Bronchial epithelial cell (primary cell): ENCODE results near the gene SLC22A7. TPM values are rescaled to one million over a fixed set of nuclear protein-coding genes. Genes with fewer than 3 reads are reported as not detected.
"Not testable (repeated sequence)": the region's sequence is repeated elsewhere in the genome, so short reads cannot be mapped to it uniquely, and the experiment has no call there.

ENCODE experiments used
- DNase-seq: peaks from one replicate; pipeline ENCODE4 v3.0.0-alpha.2; 2010; ENCODE audit warnings: low read depth
- FAIRE-seq: peaks from 2 replicates; lab custom pipeline; 2011; peaks lifted over from hg19 to GRCh38; lab: Jason Lieb, UNC
- H3K27me3 ChIP-seq: 2 replicates; pipeline ENCODE4 v1.5.1; 2011; ENCODE audit warnings: low read length; ENCODE audit not compliant: control insufficient read depth, insufficient read depth
- H3K36me3 ChIP-seq: 2 replicates; pipeline ENCODE4 v1.5.1; 2011; ENCODE audit warnings: low read length; ENCODE audit not compliant: control insufficient read depth, insufficient read depth
- H3K4me3 ChIP-seq: 2 replicates; pipeline ENCODE4 v1.5.1; 2011; ENCODE audit warnings: mild to moderate bottlenecking, low read depth, low read length, control low read depth
- CTCF ChIP-seq: IDR thresholded peaks from 2 replicates; pipeline ENCODE4 v1.5.1; 2011; ENCODE audit warnings: mild to moderate bottlenecking, moderate library complexity, low read length, control low read depth, inconsistent platforms; ENCODE audit not compliant: insufficient read depth, severe bottlenecking
- total RNA-seq: library from RNA; depleted of rRNA; stranded (reverse); fragments of >200 nt; gene quantifications from 2 replicates; pipeline ENCODE4 v1.2.1, GENCODE V29; 2014

SLC22A7 gene
- total RNA-seq, 1 donor from 2014 or later = not detected

GRCh38 chr6:43347021-43347420, 49.0 kb downstream of the SLC22A7 start:
- no peak for TF ChIP-seq CTCF
- Histone ChIP-seq H3K36me3 (peaks cover 2% of the 10 kb centered on the region), H3K4me3 (no peak overlapping the region), H3K27me3 (no peaks in the 10 kb centered on the region)
- no peak for DNase-seq
- FAIRE-seq = no peak

- no peak for DNase-seq
- H3K36me3 ChIP-seq = peaks cover under 1% of the 10 kb centered on the region
- no peak for FAIRE-seq
- TF ChIP-seq CTCF = no peak
- no peaks in the 10 kb centered on the region for H3K27me3 ChIP-seq
- H3K4me3 ChIP-seq = no peak overlapping the region
Measured at GRCh38 chr6:43347444-43347843, 49.4 kb downstream of the SLC22A7 start.

GRCh38 chr6:43351951-43352350, 53.9 kb downstream of the SLC22A7 start:
- not testable (repeated sequence) for DNase-seq, FAIRE-seq, H3K4me3 ChIP-seq, H3K27me3 ChIP-seq, H3K36me3 ChIP-seq

Other genes with a start within 250 kb of the SLC22A7 start
- gene CUL7, start 244.4 kb upstream of the SLC22A7 start, total RNA-seq = 16.9 and 20.5 TPM in 2 replicates
- 32.8 and 50.3 TPM in 2 replicates for gene MRPL2, start 238.8 kb upstream of the SLC22A7 start, total RNA-seq
- 10.4 and 14.5 TPM in 2 replicates for gene KLC4, start 238.6 kb upstream of the SLC22A7 start, total RNA-seq
- 53.2 and 69.5 TPM in 2 replicates for gene PTK7, start 221.9 kb upstream of the SLC22A7 start, total RNA-seq
- 10.8 and 20.1 TPM in 2 replicates for gene SRF, start 127.0 kb upstream of the SLC22A7 start, total RNA-seq
- gene CUL9, start 116.1 kb upstream of the SLC22A7 start, total RNA-seq = 29.0 and 36.4 TPM in 2 replicates
- gene DNPH1, start 68.8 kb upstream of the SLC22A7 start, total RNA-seq = 59.8 and 75.4 TPM in 2 replicates
- not detected in 2 replicates for gene TTBK1, start 54.8 kb upstream of the SLC22A7 start, total RNA-seq
- not detected in 2 replicates for gene CRIP3, start 10.6 kb downstream of the SLC22A7 start, total RNA-seq
- 1.8 and 2.1 TPM in 2 replicates for gene ZNF318, start 71.4 kb downstream of the SLC22A7 start, total RNA-seq
- gene ABCC10, start 129.3 kb downstream of the SLC22A7 start, total RNA-seq = 9.7 and 11.0 TPM in 2 replicates
- 4.1 and 8.2 TPM in 2 replicates for gene DLK2, start 157.3 kb downstream of the SLC22A7 start, total RNA-seq
- gene TJAP1, start 179.3 kb downstream of the SLC22A7 start, total RNA-seq = 6.1 and 6.6 TPM in 2 replicates
- gene LRRC73, start 212.1 kb downstream of the SLC22A7 start, total RNA-seq = 0.13 and 0.26 TPM in 2 replicates
- gene YIPF3, start 218.7 kb downstream of the SLC22A7 start, total RNA-seq = 62.3 and 83.2 TPM in 2 replicates
- 25.5 and 38.2 TPM in 2 replicates for gene POLR1C, start 218.8 kb downstream of the SLC22A7 start, total RNA-seq